ENCODE data around the gene ZNF121. TPM values are rescaled to one million over a fixed set of nuclear protein-coding genes. Genes with fewer than 3 reads are reported as not detected.
"Not testable (repeated sequence)": the region's sequence is repeated elsewhere in the genome, so short reads cannot be mapped to it uniquely, and the experiment has no call there.

Gene ZNF121
- total and polyA plus RNA-seq, 7 experiments from 2014 or later: 3.3 to 49.4 (median 36.8) TPM

GRCh38 chr19:9615844-9616243, 31.5 kb upstream of the ZNF121 start:
- Histone ChIP-seq H3K36me3 (ENCODE audit: control insufficient read depth in 2 of 3, insufficient read depth in 3 of 3, low read length in 3 of 3) (peaks cover 44 to 85% (median 64%) of the 10 kb centered on the region in 3 experiments), H3K27me3 (ENCODE audit: control insufficient read depth in 2 of 2, insufficient read depth in 2 of 2, low read length in 2 of 2) (no peaks in the 10 kb centered on the region), H3K4me3 (ENCODE audit: low read length) (no peak overlapping the region), H3K4me1 (ENCODE audit: control insufficient read depth in 2 of 2, insufficient read depth in 2 of 2, low read length in 2 of 2) (peaks cover 6 to 8% of the 10 kb centered on the region in 2 donors), H3K9me3 (ENCODE audit: control insufficient read depth in 2 of 3, low read length in 3 of 3) (peaks cover 2 to 26% (median 13%) of the 10 kb centered on the region in 3 experiments), H3K27ac (ENCODE audit: low read depth, low read length) (no peak overlapping the region)
- Mint-ChIP-seq H3K4me3 (no peak overlapping the region), H3K36me3 (peaks cover 4 to 81% (median 60%) of the 10 kb centered on the region in 5 donors), H3K4me1 (peaks cover 4 to 11% (median 8%) of the 10 kb centered on the region in 7 donors), H3K27ac (no peak overlapping the region), H3K27me3 (no peaks in the 10 kb centered on the region), H3K9me3 (peaks cover 0 to 41% (median 25%) of the 10 kb centered on the region in 11 donors)
- ChIA-PET POLR2A (no interaction called here), CTCF (no interaction called here)
- no peak for DNase-seq
- intact Hi-C loops (cut with micrococcal nuclease): no loop called here
- no peak for ATAC-seq

GRCh38 chr19:9610484-9611113, 26.3 kb upstream of the ZNF121 start:
- CTCF ChIA-PET: no interaction called here
- peaks cover 4 to 76% (median 22%) of the 10 kb centered on the region in 3 experiments for H3K9me3 ChIP-seq (ENCODE audit: control insufficient read depth in 2 of 3, low read length in 3 of 3)
- Mint-ChIP-seq H3K9me3 (peaks cover 0 to 89% (median 61%) of the 10 kb centered on the region in 11 donors), H3K4me3 (no peak overlapping the region), H3K4me1 (no peaks in the 10 kb centered on the region), H3K27ac (no peak overlapping the region), H3K36me3 (peaks cover 19 to 84% (median 74%) of the 10 kb centered on the region in 5 donors), H3K27me3 (no peaks in the 10 kb centered on the region)
- DNase-seq: peak in 2 of 9 donors; percentile 1 to 7
- H3K36me3 ChIP-seq (ENCODE audit: control insufficient read depth in 2 of 3, insufficient read depth in 3 of 3, low read length in 3 of 3): peaks cover 37 to 68% (median 44%) of the 10 kb centered on the region in 3 experiments
- no peaks in the 10 kb centered on the region for H3K4me1 ChIP-seq (ENCODE audit: control insufficient read depth in 2 of 2, insufficient read depth in 2 of 2, low read length in 2 of 2)
- ATAC-seq: no peak
- H3K27me3 ChIP-seq (ENCODE audit: control insufficient read depth in 2 of 2, insufficient read depth in 2 of 2, low read length in 2 of 2): no peaks in the 10 kb centered on the region
- no peak overlapping the region for H3K4me3 ChIP-seq (ENCODE audit: low read length)
- intact Hi-C loops (cut with micrococcal nuclease): no loop called here
- no peak overlapping the region for H3K27ac ChIP-seq (ENCODE audit: low read depth, low read length)
- POLR2A ChIA-PET: interaction anchor here (0.6 kb wide), 1 partner anchor 32 kb away, joined by 3 read pairs; no protein-coding TSS in a partner anchor

- H3K9me3 ChIP-seq (ENCODE audit: control insufficient read depth in 2 of 3, low read length in 3 of 3): peaks cover 4 to 80% (median 26%) of the 10 kb centered on the region in 3 experiments
- intact Hi-C loops (cut with micrococcal nuclease): no loop called here
- no peak for DNase-seq
- no peak overlapping the region for H3K4me3 Mint-ChIP-seq
- ChIA-PET POLR2A (no interaction called here), CTCF (no interaction called here)
- peaks cover 25 to 51% (median 32%) of the 10 kb centered on the region in 3 experiments for H3K36me3 ChIP-seq (ENCODE audit: control insufficient read depth in 2 of 3, insufficient read depth in 3 of 3, low read length in 3 of 3)
- no peak overlapping the region for H3K4me3 ChIP-seq (ENCODE audit: low read length)
- H3K27me3 Mint-ChIP-seq: no peaks in the 10 kb centered on the region
- H3K36me3 Mint-ChIP-seq: peaks cover 19 to 71% (median 62%) of the 10 kb centered on the region in 5 donors
- no peaks in the 10 kb centered on the region for H3K4me1 ChIP-seq (ENCODE audit: control insufficient read depth in 2 of 2, insufficient read depth in 2 of 2, low read length in 2 of 2)
- H3K27ac Mint-ChIP-seq: no peak overlapping the region
- ATAC-seq: no peak
- no peaks in the 10 kb centered on the region for H3K27me3 ChIP-seq (ENCODE audit: control insufficient read depth in 2 of 2, insufficient read depth in 2 of 2, low read length in 2 of 2)
- no peaks in the 10 kb centered on the region for H3K4me1 Mint-ChIP-seq
- peaks cover 0 to 89% (median 66%) of the 10 kb centered on the region in 11 donors for H3K9me3 Mint-ChIP-seq
- H3K27ac ChIP-seq (ENCODE audit: low read depth, low read length): no peak overlapping the region
Measured at GRCh38 chr19:9608912-9609311, 24.6 kb upstream of the ZNF121 start.

- Mint-ChIP-seq H3K27ac (no peak overlapping the region), H3K27me3 (peaks cover 0 to 18% (median 5%) of the 10 kb centered on the region in 5 donors), H3K4me1 (no peaks in the 10 kb centered on the region), H3K4me3 (peak overlapping the region in 1 of 10 donors; percentile 21), H3K9me3 (peaks cover 0 to 40% (median 16%) of the 10 kb centered on the region in 11 donors), H3K36me3 (peaks cover 4 to 14% (median 9%) of the 10 kb centered on the region in 5 donors)
- peaks cover 0 to 20% (median 0%) of the 10 kb centered on the region in 3 experiments for H3K9me3 ChIP-seq (ENCODE audit: control insufficient read depth in 2 of 3, low read length in 3 of 3)
- intact Hi-C loops (cut with micrococcal nuclease): no loop called here
- ChIA-PET POLR2A (no interaction called here), CTCF (no interaction called here)
- H3K4me3 ChIP-seq (ENCODE audit: low read length): no peak overlapping the region
- no peak for DNase-seq
- ATAC-seq: no peak
- H3K4me1 ChIP-seq (ENCODE audit: control insufficient read depth in 2 of 2, insufficient read depth in 2 of 2, low read length in 2 of 2): no peaks in the 10 kb centered on the region
- no peaks in the 10 kb centered on the region for H3K36me3 ChIP-seq (ENCODE audit: control insufficient read depth in 2 of 3, insufficient read depth in 3 of 3, low read length in 3 of 3)
- no peaks in the 10 kb centered on the region for H3K27me3 ChIP-seq (ENCODE audit: control insufficient read depth in 2 of 2, insufficient read depth in 2 of 2, low read length in 2 of 2)
- no peak overlapping the region for H3K27ac ChIP-seq (ENCODE audit: low read depth, low read length)
Measured at GRCh38 chr19:9597027-9597426, 12.7 kb upstream of the ZNF121 start.

GRCh38 chr19:9586764-9587163, 2.5 kb upstream of the ZNF121 start:
- peaks cover 0 to 8% (median 0%) of the 10 kb centered on the region in 3 experiments for H3K36me3 ChIP-seq (ENCODE audit: control insufficient read depth in 2 of 3, insufficient read depth in 3 of 3, low read length in 3 of 3)
- H3K4me3 ChIP-seq (ENCODE audit: low read length): no peak overlapping the region
- no peaks in the 10 kb centered on the region for H3K27me3 ChIP-seq (ENCODE audit: control insufficient read depth in 2 of 2, insufficient read depth in 2 of 2, low read length in 2 of 2)
- peaks cover 13 to 31% (median 15%) of the 10 kb centered on the region in 7 donors for H3K4me1 Mint-ChIP-seq
- DNase-seq (peak; percentile 50 to 77 (median 67)), ATAC-seq (peak; percentile 82)
- peak overlapping the region in 2 of 9 donors; percentile 1 for H3K27ac Mint-ChIP-seq
- no peaks in the 10 kb centered on the region for H3K9me3 ChIP-seq (ENCODE audit: control insufficient read depth in 2 of 3, low read length in 3 of 3)
- peaks cover 0 to 15% (median 4%) of the 10 kb centered on the region in 11 donors for H3K9me3 Mint-ChIP-seq
- intact Hi-C loops (cut with micrococcal nuclease): loop anchor here (1.0 kb wide), 5 partner anchors 35 to 450 kb away; partner anchors contain the start of genes ZNF561 (in 1 of the 2) and ZNF846 (in 1 of the 2)
- no peak overlapping the region for H3K27ac ChIP-seq (ENCODE audit: low read depth, low read length)
- H3K4me3 Mint-ChIP-seq: peak overlapping the region in 3 of 10 donors; percentile 6 to 20 (median 6)
- peaks cover 0 to 15% (median 8%) of the 10 kb centered on the region in 5 donors for H3K36me3 Mint-ChIP-seq
- peaks cover 7% of the 10 kb centered on the region in 2 donors for H3K4me1 ChIP-seq (ENCODE audit: control insufficient read depth in 2 of 2, insufficient read depth in 2 of 2, low read length in 2 of 2)
- H3K27me3 Mint-ChIP-seq: peaks cover 3 to 14% (median 14%) of the 10 kb centered on the region in 5 donors
- POLR2A ChIA-PET: interaction anchor here (0.7 kb wide), 2 partner anchors 47 to 176 kb away, joined by 3 read pairs; no protein-coding TSS in a partner anchor
- CTCF ChIA-PET: interaction anchor here (0.7 to 1.4 kb wide), 6 partner anchors 12 to 273 kb away, joined by 3 to 14 read pairs (median 3); no protein-coding TSS in a partner anchor

GRCh38 chr19:9582081-9582725, 2.1 kb downstream of the ZNF121 start:
- not testable (repeated sequence) for H3K4me3 ChIP-seq (ENCODE audit: low read length)

More at GRCh38 chr19:9582081-9582725, 2.1 kb downstream of the ZNF121 start:
- H3K36me3 ChIP-seq (ENCODE audit: control insufficient read depth in 2 of 3, insufficient read depth in 3 of 3, low read length in 3 of 3): peaks cover 0 to 43% (median 4%) of the 10 kb centered on the region in 3 experiments
- Mint-ChIP-seq H3K27ac (peak overlapping the region in 8 of 9 donors; percentile 2 to 88 (median 73)), H3K9me3 (peaks cover 0 to 59% (median 27%) of the 10 kb centered on the region in 11 donors), H3K4me1 (peaks cover 29 to 63% (median 43%) of the 10 kb centered on the region in 7 donors), H3K4me3 (peak overlapping the region; percentile 58 to 86 (median 78)), H3K36me3 (peaks cover 8 to 57% (median 46%) of the 10 kb centered on the region in 5 donors)
- H3K27ac ChIP-seq (ENCODE audit: low read depth, low read length): peak overlapping the region; percentile 27
- intact Hi-C loops (cut with micrococcal nuclease): loop anchor here (5.0 kb wide), 2 partner anchors 260 to 275 kb away; partner anchors contain the start of genes ZNF559 (in 1 of the 2) and ZNF699 (in 1 of the 2)
- peaks cover 0 to 27% (median 0%) of the 10 kb centered on the region in 3 experiments for H3K9me3 ChIP-seq (ENCODE audit: control insufficient read depth in 2 of 3, low read length in 3 of 3)
- not testable (repeated sequence) for DNase-seq; H3K27me3 Mint-ChIP-seq; ATAC-seq; H3K27me3 ChIP-seq (ENCODE audit: control insufficient read depth in 2 of 2, insufficient read depth in 2 of 2, low read length in 2 of 2)
- ChIA-PET CTCF (interaction anchor here (0.5 kb wide), 1 partner anchor 43 kb away, joined by 3 read pairs; no protein-coding TSS in a partner anchor), POLR2A (interaction anchor here (0.6 to 2.2 kb wide), 2 partner anchors 147 to 1023 kb away, joined by 4 to 10 read pairs; partner anchors contain the start of gene ZNF266)
- H3K4me1 ChIP-seq (ENCODE audit: control insufficient read depth in 2 of 2, insufficient read depth in 2 of 2, low read length in 2 of 2): peaks cover 7 to 15% of the 10 kb centered on the region in 2 donors
